ENCODE results near the gene ADAMTSL3. TPM values are rescaled to one million over a fixed set of nuclear protein-coding genes. Genes with fewer than 3 reads are reported as not detected.
"Not testable (repeated sequence)": the region's sequence is repeated elsewhere in the genome, so short reads cannot be mapped to it uniquely, and the experiment has no call there.

ADAMTSL3 gene
- total RNA-seq, 1 donor from 2014 or later = 2.4 TPM

GRCh38 chr15:84046064-84046637, 392.2 kb downstream of the ADAMTSL3 start:
- Mint-ChIP-seq H3K36me3 (ENCODE audit: low read depth, unreplicated experiment) (no peaks in the 10 kb centered on the region), H3K27me3 (ENCODE audit: low read depth, unreplicated experiment) (no peaks in the 10 kb centered on the region), H3K9me3 (ENCODE audit: unreplicated experiment) (peaks cover 12% of the 10 kb centered on the region), H3K27ac (ENCODE audit: unreplicated experiment) (no peak overlapping the region), H3K4me3 (ENCODE audit: unreplicated experiment) (no peak overlapping the region), H3K4me1 (ENCODE audit: low read depth, unreplicated experiment) (no peaks in the 10 kb centered on the region)
- no peak overlapping the region for H3K4me2 ChIP-seq (ENCODE audit: low read length)
- TF ChIP-seq EZH2 (IDR thresholded peaks at IDR 0.05; ENCODE audit: insufficient read depth, low read length) (no peak), CTCF (IDR thresholded peaks at IDR 0.05; ENCODE audit: insufficient read depth, low read depth, low read length) (no peak)
- H3K9ac ChIP-seq (ENCODE audit: low read length) = no peak overlapping the region
- H3K36me3 ChIP-seq (ENCODE audit: insufficient read depth, low read length) = no peaks in the 10 kb centered on the region
- H3K9me3 ChIP-seq (ENCODE audit: insufficient read depth, low read depth, low read length) = no peaks in the 10 kb centered on the region
- no peaks in the 10 kb centered on the region for H3K27me3 ChIP-seq (ENCODE audit: insufficient read depth, low read length)
- DNase-seq (ENCODE audit: low read depth) = no peak
- FAIRE-seq = peak; percentile 56
- no peaks in the 10 kb centered on the region for H4K20me1 ChIP-seq (ENCODE audit: insufficient read depth, low read length)
- no peaks in the 10 kb centered on the region for H3K79me2 ChIP-seq (ENCODE audit: insufficient read depth, low read length)
- no peak overlapping the region for H3K4me3 ChIP-seq (ENCODE audit: insufficient read depth, low read depth, low read length)
- H3K4me1 ChIP-seq (ENCODE audit: insufficient read depth, low read length) = no peaks in the 10 kb centered on the region
- no peak overlapping the region for H3K27ac ChIP-seq (ENCODE audit: low read depth, low read length)
- H2AFZ ChIP-seq (ENCODE audit: low read depth, low read length) = no peak overlapping the region

DNA sequence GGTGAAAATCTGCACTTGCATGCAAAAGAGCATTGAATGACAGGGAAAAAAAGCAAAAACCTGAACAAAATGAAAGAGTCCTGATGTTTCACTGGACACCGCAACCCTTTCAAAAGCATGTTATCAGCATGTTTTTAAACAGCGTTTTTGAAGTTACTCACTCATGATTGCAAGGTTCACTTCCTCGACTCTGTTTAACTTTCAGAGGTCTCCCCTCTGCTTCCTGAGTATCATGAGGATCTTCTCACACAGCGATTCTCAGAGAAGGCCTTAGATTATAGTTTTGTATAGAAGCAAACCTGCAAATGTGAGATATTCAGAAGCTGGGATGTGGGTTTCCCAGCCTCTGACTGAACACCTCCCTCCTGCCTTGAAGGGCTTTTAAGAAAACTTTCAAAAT, 395.6 kb downstream of the ADAMTSL3 start:
- not testable (repeated sequence) for FAIRE-seq; H3K27ac ChIP-seq (ENCODE audit: low read depth, low read length); DNase-seq (ENCODE audit: low read depth); H3K9me3 Mint-ChIP-seq (ENCODE audit: unreplicated experiment); H3K27ac Mint-ChIP-seq (ENCODE audit: unreplicated experiment); H3K4me3 ChIP-seq (ENCODE audit: insufficient read depth, low read depth, low read length); H3K4me1 Mint-ChIP-seq (ENCODE audit: low read depth, unreplicated experiment); H2AFZ ChIP-seq (ENCODE audit: low read depth, low read length); H3K36me3 Mint-ChIP-seq (ENCODE audit: low read depth, unreplicated experiment); H4K20me1 ChIP-seq (ENCODE audit: insufficient read depth, low read length); H3K27me3 ChIP-seq (ENCODE audit: insufficient read depth, low read length); H3K9ac ChIP-seq (ENCODE audit: low read length); H3K4me3 Mint-ChIP-seq (ENCODE audit: unreplicated experiment); H3K4me1 ChIP-seq (ENCODE audit: insufficient read depth, low read length); H3K4me2 ChIP-seq (ENCODE audit: low read length); H3K79me2 ChIP-seq (ENCODE audit: insufficient read depth, low read length); H3K27me3 Mint-ChIP-seq (ENCODE audit: low read depth, unreplicated experiment); H3K36me3 ChIP-seq (ENCODE audit: insufficient read depth, low read length); H3K9me3 ChIP-seq (ENCODE audit: insufficient read depth, low read depth, low read length)

DNA sequence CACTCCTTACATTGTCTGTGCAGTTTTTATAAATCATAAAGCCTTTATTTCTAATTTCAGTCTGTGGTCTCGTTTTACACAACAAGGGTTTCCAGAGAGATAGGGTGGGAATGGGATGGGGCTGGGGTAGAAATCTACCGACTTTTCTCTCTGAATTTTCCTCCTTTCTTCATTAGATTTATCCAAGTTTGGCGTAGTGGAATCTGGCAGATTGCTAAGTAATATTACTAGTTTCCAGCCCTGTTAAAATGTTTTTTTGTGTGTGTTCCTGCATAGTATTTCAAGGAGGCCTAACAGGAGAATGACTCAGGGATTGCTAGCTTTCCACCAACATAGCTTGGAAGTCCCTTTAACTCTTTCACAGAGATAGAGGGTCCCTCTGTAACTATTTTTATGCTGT, 396.2 kb downstream of the ADAMTSL3 start:
- DNase-seq (ENCODE audit: low read depth) (no peak), FAIRE-seq (no peak)
- no peaks in the 10 kb centered on the region for H3K36me3 Mint-ChIP-seq (ENCODE audit: low read depth, unreplicated experiment)
- H3K4me1 ChIP-seq (ENCODE audit: insufficient read depth, low read length) = no peaks in the 10 kb centered on the region
- H3K27ac ChIP-seq (ENCODE audit: low read depth, low read length) = no peak overlapping the region
- no peaks in the 10 kb centered on the region for H3K36me3 ChIP-seq (ENCODE audit: insufficient read depth, low read length)
- H3K9ac ChIP-seq (ENCODE audit: low read length) = no peak overlapping the region
- H3K9me3 ChIP-seq (ENCODE audit: insufficient read depth, low read depth, low read length) = no peaks in the 10 kb centered on the region
- H3K9me3 Mint-ChIP-seq (ENCODE audit: unreplicated experiment) = peaks cover 10% of the 10 kb centered on the region
- no peaks in the 10 kb centered on the region for H4K20me1 ChIP-seq (ENCODE audit: insufficient read depth, low read length)
- no peak overlapping the region for H3K4me2 ChIP-seq (ENCODE audit: low read length)
- H3K27me3 ChIP-seq (ENCODE audit: insufficient read depth, low read length) = no peaks in the 10 kb centered on the region
- no peak overlapping the region for H3K4me3 ChIP-seq (ENCODE audit: insufficient read depth, low read depth, low read length)
- H2AFZ ChIP-seq (ENCODE audit: low read depth, low read length) = no peak overlapping the region
- TF ChIP-seq EZH2 (IDR thresholded peaks at IDR 0.05; ENCODE audit: insufficient read depth, low read length) (no peak), CTCF (IDR thresholded peaks at IDR 0.05; ENCODE audit: insufficient read depth, low read depth, low read length) (no peak)
- H3K27ac Mint-ChIP-seq (ENCODE audit: unreplicated experiment) = no peak overlapping the region
- H3K79me2 ChIP-seq (ENCODE audit: insufficient read depth, low read length) = no peaks in the 10 kb centered on the region
- no peak overlapping the region for H3K4me3 Mint-ChIP-seq (ENCODE audit: unreplicated experiment)
- no peaks in the 10 kb centered on the region for H3K27me3 Mint-ChIP-seq (ENCODE audit: low read depth, unreplicated experiment)
- no peaks in the 10 kb centered on the region for H3K4me1 Mint-ChIP-seq (ENCODE audit: low read depth, unreplicated experiment)

GRCh38 chr15:84051146-84051545, 397.2 kb downstream of the ADAMTSL3 start:
- peak; percentile 29 for FAIRE-seq
- H2AFZ ChIP-seq (ENCODE audit: low read depth, low read length); H3K9me3 Mint-ChIP-seq (ENCODE audit: unreplicated experiment): not testable (repeated sequence)

DNA sequence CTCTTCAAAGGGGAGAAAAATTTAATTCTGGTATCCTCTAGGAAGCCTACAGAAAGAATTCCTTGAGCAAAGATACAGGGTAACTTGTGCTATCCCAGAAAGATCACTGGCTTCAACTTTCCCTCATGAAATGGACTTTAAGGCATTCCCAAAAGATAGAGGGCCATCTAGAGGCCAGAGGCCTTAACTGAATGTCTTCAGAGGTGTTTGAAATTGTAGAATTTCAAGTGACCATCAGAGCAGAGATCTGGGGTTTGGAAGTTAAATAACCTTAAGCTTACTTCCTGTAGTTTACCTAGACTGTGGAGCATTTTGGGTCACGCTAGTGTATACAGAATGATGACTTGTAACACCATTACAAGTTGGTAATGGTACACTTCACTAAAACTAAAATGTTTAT, 400.6 kb downstream of the ADAMTSL3 start:
- not testable (repeated sequence) for H3K4me3 Mint-ChIP-seq (ENCODE audit: unreplicated experiment); H3K4me3 ChIP-seq (ENCODE audit: insufficient read depth, low read depth, low read length); H3K9me3 Mint-ChIP-seq (ENCODE audit: unreplicated experiment); DNase-seq (ENCODE audit: low read depth); H3K4me2 ChIP-seq (ENCODE audit: low read length); H3K9ac ChIP-seq (ENCODE audit: low read length); H3K4me1 Mint-ChIP-seq (ENCODE audit: low read depth, unreplicated experiment); H3K27ac ChIP-seq (ENCODE audit: low read depth, low read length); H3K27ac Mint-ChIP-seq (ENCODE audit: unreplicated experiment); FAIRE-seq; H3K27me3 Mint-ChIP-seq (ENCODE audit: low read depth, unreplicated experiment); H3K79me2 ChIP-seq (ENCODE audit: insufficient read depth, low read length); H3K27me3 ChIP-seq (ENCODE audit: insufficient read depth, low read length); H4K20me1 ChIP-seq (ENCODE audit: insufficient read depth, low read length); H3K36me3 ChIP-seq (ENCODE audit: insufficient read depth, low read length); H2AFZ ChIP-seq (ENCODE audit: low read depth, low read length); H3K4me1 ChIP-seq (ENCODE audit: insufficient read depth, low read length); H3K9me3 ChIP-seq (ENCODE audit: insufficient read depth, low read depth, low read length); H3K36me3 Mint-ChIP-seq (ENCODE audit: low read depth, unreplicated experiment)

More at GRCh38 chr15:84051146-84051545, 397.2 kb downstream of the ADAMTSL3 start:
- H3K4me2 ChIP-seq (ENCODE audit: low read length); H3K4me3 Mint-ChIP-seq (ENCODE audit: unreplicated experiment); H3K9me3 ChIP-seq (ENCODE audit: insufficient read depth, low read depth, low read length); H3K36me3 ChIP-seq (ENCODE audit: insufficient read depth, low read length); H3K27ac ChIP-seq (ENCODE audit: low read depth, low read length); H3K4me1 ChIP-seq (ENCODE audit: insufficient read depth, low read length); H3K36me3 Mint-ChIP-seq (ENCODE audit: low read depth, unreplicated experiment); H3K4me1 Mint-ChIP-seq (ENCODE audit: low read depth, unreplicated experiment); H3K9ac ChIP-seq (ENCODE audit: low read length); H3K79me2 ChIP-seq (ENCODE audit: insufficient read depth, low read length); H3K27ac Mint-ChIP-seq (ENCODE audit: unreplicated experiment); H3K4me3 ChIP-seq (ENCODE audit: insufficient read depth, low read depth, low read length); H4K20me1 ChIP-seq (ENCODE audit: insufficient read depth, low read length); H3K27me3 Mint-ChIP-seq (ENCODE audit: low read depth, unreplicated experiment); DNase-seq (ENCODE audit: low read depth); H3K27me3 ChIP-seq (ENCODE audit: insufficient read depth, low read length): not testable (repeated sequence)

Data from astrocyte (in vitro differentiated cells and primary cell).